ENCODE results near the gene ATP8A2. TPM values are rescaled to one million over a fixed set of nuclear protein-coding genes. Genes with fewer than 3 reads are reported as not detected.
"Not testable (repeated sequence)": the region's sequence is repeated elsewhere in the genome, so short reads cannot be mapped to it uniquely, and the experiment has no call there.

The ATP8A2 gene
- polyA plus RNA-seq, 4 donors: 5.5 to 7.4 (median 5.6) TPM

GRCh38 chr13:25783076-25783475, 411.3 kb downstream of the ATP8A2 start:
- DNase-seq (ENCODE audit: low read depth in 4 of 4, low spot score in 3 of 4): no peak

- no peak for DNase-seq (ENCODE audit: low read depth in 4 of 4, low spot score in 3 of 4)
Observed at GRCh38 chr13:25783601-25784024, 411.8 kb downstream of the ATP8A2 start.

- DNase-seq (ENCODE audit: low read depth in 4 of 4, low spot score in 3 of 4): no peak
Observed at GRCh38 chr13:25784119-25784518, 412.3 kb downstream of the ATP8A2 start.

GRCh38 chr13:25790137-25790536, 418.4 kb downstream of the ATP8A2 start:
- not testable (repeated sequence) for DNase-seq (ENCODE audit: low read depth in 4 of 4, low spot score in 3 of 4)

- DNase-seq (ENCODE audit: low read depth in 4 of 4, low spot score in 3 of 4): no peak
Observed at GRCh38 chr13:25795277-25795676, 423.5 kb downstream of the ATP8A2 start.

GRCh38 chr13:25796474-25796873, 424.7 kb downstream of the ATP8A2 start:
- no peak for DNase-seq (ENCODE audit: low read depth in 4 of 4, low spot score in 3 of 4)

GRCh38 chr13:25798998-25799397, 427.2 kb downstream of the ATP8A2 start:
- no peak for DNase-seq (ENCODE audit: low read depth in 4 of 4, low spot score in 3 of 4)

GRCh38 chr13:25800523-25800922, 428.7 kb downstream of the ATP8A2 start:
- DNase-seq (ENCODE audit: low read depth in 4 of 4, low spot score in 3 of 4): no peak

GRCh38 chr13:25802579-25802978, 430.8 kb downstream of the ATP8A2 start:
- DNase-seq (ENCODE audit: low read depth in 4 of 4, low spot score in 3 of 4): no peak

GRCh38 chr13:25803641-25804040, 431.9 kb downstream of the ATP8A2 start:
- DNase-seq (ENCODE audit: low read depth in 4 of 4, low spot score in 3 of 4): no peak

- no peak for DNase-seq (ENCODE audit: low read depth in 4 of 4, low spot score in 3 of 4)
Observed at GRCh38 chr13:25806264-25806974, 434.6 kb downstream of the ATP8A2 start.

GRCh38 chr13:25807562-25807961, 435.8 kb downstream of the ATP8A2 start:
- no peak for DNase-seq (ENCODE audit: low read depth in 4 of 4, low spot score in 3 of 4)

- DNase-seq (ENCODE audit: low read depth in 4 of 4, low spot score in 3 of 4): no peak
Observed at GRCh38 chr13:25811506-25811905, 439.7 kb downstream of the ATP8A2 start.

GRCh38 chr13:25816239-25816638, 444.5 kb downstream of the ATP8A2 start:
- no peak for DNase-seq (ENCODE audit: low read depth in 4 of 4, low spot score in 3 of 4)

- no peak for DNase-seq (ENCODE audit: low read depth in 4 of 4, low spot score in 3 of 4)
Observed at GRCh38 chr13:25819856-25820530, 448.2 kb downstream of the ATP8A2 start.

GRCh38 chr13:25821776-25822175, 450.0 kb downstream of the ATP8A2 start:
- DNase-seq (ENCODE audit: low read depth in 4 of 4, low spot score in 3 of 4): no peak

GRCh38 chr13:25827221-25827620, 455.4 kb downstream of the ATP8A2 start:
- not testable (repeated sequence) for DNase-seq (ENCODE audit: low read depth in 4 of 4, low spot score in 3 of 4)

- peak; percentile 54 to 82 (median 71) for DNase-seq (ENCODE audit: low read depth in 4 of 4, low spot score in 3 of 4)
Observed at GRCh38 chr13:25827831-25828465, 456.2 kb downstream of the ATP8A2 start.

GRCh38 chr13:25833761-25834160, 462.0 kb downstream of the ATP8A2 start:
- no peak for DNase-seq (ENCODE audit: low read depth in 4 of 4, low spot score in 3 of 4)

- no peak for DNase-seq (ENCODE audit: low read depth in 4 of 4, low spot score in 3 of 4)
Observed at GRCh38 chr13:25836574-25837336, 465.0 kb downstream of the ATP8A2 start.

- DNase-seq (ENCODE audit: low read depth in 4 of 4, low spot score in 3 of 4): peak in 1 of 4 donors; percentile 19
Observed at GRCh38 chr13:25839371-25839770, 467.6 kb downstream of the ATP8A2 start.

All from right renal pelvis (tissue), 4 donors.